Lower lobe of right lung (tissue), 2 donors: Measurements from ENCODE around the gene COL5A1. TPM values are rescaled to one million over a fixed set of nuclear protein-coding genes. Genes with fewer than 3 reads are reported as not detected.

ENCODE experiments used
- ATAC-seq, 2 donors: fragments of 200-7000 bp; cut with Tn5 transposase; one replicate each; pipeline ENCODE4 v1.9.1; 2020 to 2022; ENCODE audit warnings: mild to moderate bottlenecking in 2 of 2, moderate library complexity in 2 of 2
- DNase-seq: peaks from one replicate; pipeline ENCODE4 v3.0.0-alpha.2; 2020
- H3K27ac ChIP-seq: fragments of 200-600 bp; one replicate; pipeline ENCODE4 v1.8.0; 2022
- H3K27me3 ChIP-seq: fragments of 200-600 bp; one replicate; pipeline ENCODE4 v1.8.0; 2022; ENCODE audit warnings: low read depth
- H3K36me3 ChIP-seq: fragments of 200-600 bp; one replicate; pipeline ENCODE4 v1.8.0; 2022; ENCODE audit warnings: mild to moderate bottlenecking
- H3K4me1 ChIP-seq: fragments of 200-600 bp; one replicate; pipeline ENCODE4 v1.8.0; 2022
- H3K4me3 ChIP-seq: fragments of 200-600 bp; one replicate; pipeline ENCODE4 v1.8.0; 2022; ENCODE audit warnings: mild to moderate bottlenecking
- H3K9me3 ChIP-seq: fragments of 200-600 bp; one replicate; pipeline ENCODE4 v1.8.0; 2022
- CTCF ChIP-seq: fragments of 200-600 bp; IDR thresholded peaks from one replicate; pipeline ENCODE4 v1.8.0; 2022; ENCODE audit warnings: antibody characterized with exemption, mild to moderate bottlenecking
- intact Hi-C: fragments of 100-400 bp; cut with DNase I; formaldehyde crosslinking; loops from one replicate; pipeline ENCODE4 v1.11.0; 2022
- total RNA-seq: library from RNA; stranded (reverse); fragmentation: NEBNext Ultra II Directional; extraction: Animal tissue kit (Norgen Biotek cat#: 25700); gene quantifications from one replicate; pipeline ENCODE4 v1.2.1, GENCODE V29; 2021
- donor health status: DM: no; HTN: yes; CAD: no; lungs with severe emphysema.

The COL5A1 gene
- total RNA-seq, 1 donor from 2014 or later, result 29.0 TPM

- H3K4me1 ChIP-seq, result peaks cover 28% of the 10 kb centered on the region
Measured at GRCh38 chr9:134705786-134706185, 64.2 kb downstream of the COL5A1 start.

GRCh38 chr9:134706522-134706921 lies 64.9 kb downstream of the COL5A1 start:
- no peak for DNase-seq
- intact Hi-C loops, result no loop called here

More at GRCh38 chr9:134705786-134706185, 64.2 kb downstream of the COL5A1 start:
- intact Hi-C loops, result no loop called here
- no peak for TF ChIP-seq CTCF
- ATAC-seq (no peak), DNase-seq (no peak)
- no peaks in the 10 kb centered on the region for H3K9me3 ChIP-seq
- H3K27ac ChIP-seq, result no peak overlapping the region
- H3K36me3 ChIP-seq, result peaks cover 5% of the 10 kb centered on the region
- H3K4me3 ChIP-seq, result no peak overlapping the region
- no peaks in the 10 kb centered on the region for H3K27me3 ChIP-seq

GRCh38 chr9:134707031-134707680 lies 65.6 kb downstream of the COL5A1 start:
- H3K27me3 ChIP-seq, result no peaks in the 10 kb centered on the region
- peak; percentile 48 to 66 for ATAC-seq
- peaks cover 28% of the 10 kb centered on the region for H3K4me1 ChIP-seq
- intact Hi-C loops, result no loop called here
- H3K4me3 ChIP-seq, result no peak overlapping the region
- no peak for TF ChIP-seq CTCF
- H3K36me3 ChIP-seq, result no peaks in the 10 kb centered on the region
- no peaks in the 10 kb centered on the region for H3K9me3 ChIP-seq
- peak overlapping the region; percentile 73 for H3K27ac ChIP-seq
- no peak for DNase-seq

More at GRCh38 chr9:134706522-134706921, 64.9 kb downstream of the COL5A1 start:
- peaks cover under 1% of the 10 kb centered on the region for H3K36me3 ChIP-seq
- no peak overlapping the region for H3K4me3 ChIP-seq
- ATAC-seq, result no peak
- TF ChIP-seq CTCF, result no peak
- H3K27me3 ChIP-seq, result no peaks in the 10 kb centered on the region
- H3K27ac ChIP-seq, result peak overlapping the region; percentile 73
- H3K9me3 ChIP-seq, result no peaks in the 10 kb centered on the region
- H3K4me1 ChIP-seq, result peaks cover 28% of the 10 kb centered on the region

- intact Hi-C loops, result no loop called here
- Histone ChIP-seq H3K4me1 (peaks cover 25% of the 10 kb centered on the region), H3K36me3 (no peaks in the 10 kb centered on the region), H3K27ac (peak overlapping the region; percentile 73), H3K4me3 (no peak overlapping the region), H3K27me3 (no peaks in the 10 kb centered on the region), H3K9me3 (no peaks in the 10 kb centered on the region)
- ATAC-seq (no peak), DNase-seq (no peak)
- no peak for TF ChIP-seq CTCF
Measured at GRCh38 chr9:134707731-134708671, 66.4 kb downstream of the COL5A1 start.

- no peak for DNase-seq
- H3K4me1 ChIP-seq, result peaks cover 20% of the 10 kb centered on the region
- no peak for ATAC-seq
- H3K36me3 ChIP-seq, result no peaks in the 10 kb centered on the region
- no peaks in the 10 kb centered on the region for H3K27me3 ChIP-seq
- H3K27ac ChIP-seq, result no peak overlapping the region
- no peaks in the 10 kb centered on the region for H3K9me3 ChIP-seq
- H3K4me3 ChIP-seq, result no peak overlapping the region
- TF ChIP-seq CTCF, result no peak
- intact Hi-C loops, result no loop called here
Measured at GRCh38 chr9:134708672-134709038, 67.1 kb downstream of the COL5A1 start.
